Measurements from ENCODE around the gene PLEKHA5.

GRCh38 chr12:19209661-19210060 is 80.1 kb downstream of the PLEKHA5 start:
- TF ChIP-seq, protein P1, sequence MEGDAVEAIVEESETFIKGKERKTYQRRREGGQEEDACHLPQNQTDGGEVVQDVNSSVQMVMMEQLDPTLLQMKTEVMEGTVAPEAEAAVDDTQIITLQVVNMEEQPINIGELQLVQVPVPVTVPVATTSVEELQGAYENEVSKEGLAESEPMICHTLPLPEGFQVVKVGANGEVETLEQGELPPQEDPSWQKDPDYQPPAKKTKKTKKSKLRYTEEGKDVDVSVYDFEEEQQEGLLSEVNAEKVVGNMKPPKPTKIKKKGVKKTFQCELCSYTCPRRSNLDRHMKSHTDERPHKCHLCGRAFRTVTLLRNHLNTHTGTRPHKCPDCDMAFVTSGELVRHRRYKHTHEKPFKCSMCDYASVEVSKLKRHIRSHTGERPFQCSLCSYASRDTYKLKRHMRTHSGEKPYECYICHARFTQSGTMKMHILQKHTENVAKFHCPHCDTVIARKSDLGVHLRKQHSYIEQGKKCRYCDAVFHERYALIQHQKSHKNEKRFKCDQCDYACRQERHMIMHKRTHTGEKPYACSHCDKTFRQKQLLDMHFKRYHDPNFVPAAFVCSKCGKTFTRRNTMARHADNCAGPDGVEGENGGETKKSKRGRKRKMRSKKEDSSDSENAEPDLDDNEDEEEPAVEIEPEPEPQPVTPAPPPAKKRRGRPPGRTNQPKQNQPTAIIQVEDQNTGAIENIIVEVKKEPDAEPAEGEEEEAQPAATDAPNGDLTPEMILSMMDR (IDR thresholded peaks at IDR 0.05), result no peak
- TF ChIP-seq POLR2AphosphoS5 (IDR thresholded peaks at IDR 0.05), result no peak
- no peak for TF ChIP-seq POLR2A (IDR thresholded peaks at IDR 0.05)
